K562 (cell line): Measurements from ENCODE around the gene DLGAP1. TPM values are rescaled to one million over a fixed set of nuclear protein-coding genes. Genes with fewer than 3 reads are reported as not detected.

Experiments
- ATAC-seq: fragments of 200-7000 bp; cut with Tn5 transposase; 3 replicates; pipeline ENCODE4 v1.9.1; 2020; ENCODE audit warnings: moderate library complexity
- BruUV-seq: library from RNA; stranded (reverse); fragments of 400-500 nt; replicated peaks from 2 replicates; lab custom pipeline; 2021; lab: Mats Ljungman, UMichigan
- CTCF ChIA-PET: fragments of 300-600 bp; formaldehyde crosslinking; extraction: SDS; loops from one replicate; lab custom pipeline; 2021; ENCODE audit warnings: low intra/inter-chr PET ratio; lab: Yijun Ruan, JAX
- POLR2A ChIA-PET: fragments of 300-600, 350-650 bp; sonication (Branson Sonifier 250); formaldehyde crosslinking; extraction: SDS; loops from one replicate; lab custom pipeline; 2021; ENCODE audit warnings: antibody characterized with exemption, inconsistent platforms; lab: Yijun Ruan, JAX
- DNase-seq, 4 experiments: peaks; one replicate each; pipeline versions ENCODE4 v3.0.0 to v3.0.0-alpha.2; 2011 to 2018; ENCODE audit warnings: low spot score in 3 of 4, mixed read lengths in 3 of 4; ENCODE audit errors: extremely low read depth in 1 of 4
- FAIRE-seq: peaks from 2 replicates; lab custom pipeline; 2011; peaks lifted over from hg19 to GRCh38; lab: Jason Lieb, UNC
- H2AFZ ChIP-seq: 2 replicates; pipeline ENCODE4 v1.6.0; 2011; ENCODE audit warnings: low read depth, low read length, control low read depth, inconsistent platforms
- H3K27ac ChIP-seq: fragments of 200-600 bp; 3 replicates; pipeline ENCODE4 v1.8.0; 2011; ENCODE audit warnings: low read depth, mild to moderate bottlenecking, control low read depth, inconsistent platforms, low read length, moderate library complexity, mixed read lengths; ENCODE audit errors: extremely low read depth
- H3K27me3 ChIP-seq, 2 experiments: fragments of 300-600 bp in 1 of 2; 2 replicates in 1 of 2; 3 replicates in 1 of 2; pipeline versions ENCODE4 v1.6.0 to v1.8.0; 2011; ENCODE audit warnings: inconsistent platforms in 2 of 2, low read length in 2 of 2, mild to moderate bottlenecking in 1 of 2, mixed read lengths in 1 of 2, moderate library complexity in 1 of 2; ENCODE audit not compliant: control insufficient read depth in 2 of 2, insufficient read depth in 2 of 2
- H3K36me3 ChIP-seq: fragments of 300-600 bp; 3 replicates; pipeline ENCODE4 v1.8.0; 2011; ENCODE audit warnings: mild to moderate bottlenecking, low read length, inconsistent platforms; ENCODE audit not compliant: control insufficient read depth, insufficient read depth
- H3K4me1 ChIP-seq, 2 experiments: fragments of 200-600 bp in 1 of 2; replicated peaks in 1 of 2; 2 replicates in 1 of 2; 3 replicates in 1 of 2; pipeline versions ENCODE4 v1.5.1 to v1.8.0; 2011; ENCODE audit warnings: inconsistent platforms in 2 of 2, low read length in 2 of 2, mild to moderate bottlenecking in 1 of 2, mixed read lengths in 1 of 2, moderate library complexity in 1 of 2; ENCODE audit not compliant: control insufficient read depth in 2 of 2, insufficient read depth in 2 of 2
- H3K4me2 ChIP-seq: 2 replicates; pipeline ENCODE4 v1.6.1; 2011; ENCODE audit warnings: low read length, control low read depth, inconsistent platforms, mixed read lengths; ENCODE audit not compliant: insufficient read depth
- H3K4me3 ChIP-seq: fragments of 200-600 bp; sonication (generic), shearing (Covaris generic); 2 replicates; pipeline ENCODE4 v1.5.1; 2016; ENCODE audit warnings: control low read depth, inconsistent platforms
- H3K79me2 ChIP-seq: fragments of 200-600 bp; 3 replicates; pipeline ENCODE4 v1.8.0; 2011; ENCODE audit warnings: low read length, inconsistent platforms; ENCODE audit not compliant: control insufficient read depth, insufficient read depth
- H3K9ac ChIP-seq, 2 experiments: 2 replicates each; pipeline versions ENCODE4 v1.6.0 to v1.6.1; 2011; ENCODE audit warnings: low read depth in 2 of 2, low read length in 2 of 2, control low read depth in 1 of 2, inconsistent platforms in 1 of 2, mild to moderate bottlenecking in 1 of 2, mixed read lengths in 1 of 2; ENCODE audit not compliant: insufficient read depth in 1 of 2
- H3K9me1 ChIP-seq: one replicate; pipeline ENCODE4 v1.6.0; 2011; ENCODE audit warnings: inconsistent platforms, mild to moderate bottlenecking, low read length, moderate library complexity; ENCODE audit not compliant: control insufficient read depth, insufficient read depth
- H3K9me3 ChIP-seq: replicated peaks from 2 replicates; pipeline ENCODE4 v1.5.1; 2011; ENCODE audit warnings: low read depth, low read length, inconsistent platforms; ENCODE audit not compliant: control insufficient read depth, insufficient read depth
- H4K20me1 ChIP-seq: replicated peaks from 2 replicates; pipeline ENCODE4 v1.6.1; 2011; ENCODE audit warnings: low read length, inconsistent platforms, mixed read lengths; ENCODE audit not compliant: control insufficient read depth, insufficient read depth
- ARID1B ChIP-seq: fragments of 450-650 bp; IDR thresholded peaks from 2 replicates; pipeline ENCODE4 v1.6.1; 2016; ENCODE audit warnings: antibody characterized with exemption, mild to moderate bottlenecking, inconsistent platforms
- ASH1L ChIP-seq: fragments of 450-650 bp; IDR thresholded peaks from 2 replicates; pipeline ENCODE4 v1.6.1; 2018; ENCODE audit warnings: borderline replicate concordance, mild to moderate bottlenecking, low read depth; ENCODE audit not compliant: partially characterized antibody
- FOXK2 ChIP-seq, 2 experiments: fragments of 450-650 bp; IDR thresholded peaks in 1 of 2; conservative IDR thresholded peaks in 1 of 2; 2 replicates each; pipeline ENCODE4 v1.6.1; 2016; ENCODE audit warnings: low read depth in 2 of 2, mild to moderate bottlenecking in 1 of 2
- HDAC6 ChIP-seq: IDR thresholded peaks from 2 replicates; pipeline ENCODE4 v1.6.1; 2012; ENCODE audit warnings: low read depth, mild to moderate bottlenecking, control low read depth, inconsistent platforms, low read length, moderate library complexity
- MAFG ChIP-seq: fragments of 450-650 bp; conservative IDR thresholded peaks from 2 replicates; pipeline ENCODE4 v1.6.1; 2016; ENCODE audit warnings: missing genetic modification characterization, missing compliant biosample characterization
- NR2C1 ChIP-seq, 2 experiments: fragments of 450-650 bp; IDR thresholded peaks; 2 replicates each; pipeline ENCODE4 v1.6.1; 2017; ENCODE audit warnings: mild to moderate bottlenecking in 2 of 2, antibody characterized with exemption in 1 of 2, inconsistent platforms in 1 of 2, missing compliant biosample characterization in 1 of 2, missing genetic modification characterization in 1 of 2
- WGBS: fragments of 100-300 bp; shearing (Covaris generic); methylation state at CpG from one replicate; pipeline ENCODE4 v1.1.6; 2016; ENCODE audit warnings: low coverage, mixed read lengths; ENCODE audit not compliant: insufficient coverage; ENCODE audit errors: missing lambda C conversion rate; 5-methylcytosine and 5-hydroxymethylcytosine counted together
- in situ Hi-C: fragments of 300-500 bp; cut with MboI; formaldehyde crosslinking; loops from 4 replicates; pipeline ENCODE4 v1.15.0; 2018; ENCODE audit warnings: inconsistent platforms, mixed read lengths
- intact Hi-C: fragments of 100-400 bp; cut with micrococcal nuclease; formaldehyde crosslinking; loops from 2 replicates; pipeline ENCODE4 v1.14.2; 2022
- polyA plus RNA-seq, 8 experiments: library from polyadenylated mRNA; depleted of rRNA in 4 of 8; stranded (reverse) in 5 of 8; unstranded in 3 of 8; fragments of >200 nt; fragmentation: Nextera tagmentation in 2 of 8; fragmentation: Illumina TruSeq in 1 of 8; extraction: Ambion mirVana in 2 of 8; extraction: Trizol in 1 of 8; gene quantifications; 2 replicates each; pipeline versions ENCODE4 v1.2.1 to v1.2.3, GENCODE V29; 2011 to 2014; ENCODE audit warnings: inconsistent platforms in 1 of 8, missing spikeins in 1 of 8
- total RNA-seq, 7 experiments: library from RNA; depleted of rRNA in 6 of 7; stranded (reverse); fragments of >200 nt in 6 of 7; fragmentation: Illumina TruSeq in 2 of 7; extraction: Trizol in 2 of 7; gene quantifications; 2 replicates each; pipeline versions ENCODE4 v1.2.1 to v1.2.3, GENCODE V29; 2011 to 2021; ENCODE audit warnings: low replicate concordance in 1 of 7

DLGAP1 gene
- total and polyA plus RNA-seq, 9 of the 15 experiments (the other 6 are each of a cell fraction or from before 2014, with no cell fraction given) = 0.04 to 0.22 (median 0.08) TPM

GRCh38 chr18:4125224-4125623 is 329.9 kb downstream of the DLGAP1 start (continued):
- no peak for TF ChIP-seq MAFG

- Histone ChIP-seq H3K9me1 (no peaks in the 10 kb centered on the region), H3K9me3 (peaks cover 2% of the 10 kb centered on the region), H3K36me3 (no peaks in the 10 kb centered on the region), H3K27ac (no peak overlapping the region), H4K20me1 (no peaks in the 10 kb centered on the region), H3K79me2 (no peaks in the 10 kb centered on the region), H3K4me1 (no peaks in the 10 kb centered on the region), H3K4me3 (no peak overlapping the region), H3K4me2 (no peak overlapping the region), H2AFZ (no peak overlapping the region), H3K9ac (no peak overlapping the region), H3K27me3 (no peaks in the 10 kb centered on the region)
- ATAC-seq (no peak), FAIRE-seq (no peak), DNase-seq (no peak)
- 0% methylated on average over 1 of the region's 1 CpG for WGBS
- no TSS peak for BruUV-seq
- TF ChIP-seq ASH1L (no peak), NR2C1 (IDR thresholded peaks at IDR 0.05) (no peak), NR2C1 (tag; IDR thresholded peaks at IDR 0.05) (no peak), HDAC6 (no peak), FOXK2 (conservative IDR thresholded peaks at IDR 0.05 in 1 of 2, IDR thresholded peaks at IDR 0.05 in 1 of 2; ENCODE audit: low read depth in 2 of 2) (no peak), ARID1B (no peak)
- ChIA-PET CTCF (no interaction called here), POLR2A (no interaction called here)
- in situ Hi-C loops = loop anchor here (25.0 kb wide), 1 partner anchor 942 kb away; no protein-coding TSS in a partner anchor
- intact Hi-C loops = no loop called here
Observed at GRCh38 chr18:4119813-4120212, 335.3 kb downstream of the DLGAP1 start.
